ENCODE results near the gene MCM5.
"Not testable (repeated sequence)": the region's sequence is repeated elsewhere in the genome, so short reads cannot be mapped to it uniquely, and the experiment has no call there.

MCM5 gene

DNA sequence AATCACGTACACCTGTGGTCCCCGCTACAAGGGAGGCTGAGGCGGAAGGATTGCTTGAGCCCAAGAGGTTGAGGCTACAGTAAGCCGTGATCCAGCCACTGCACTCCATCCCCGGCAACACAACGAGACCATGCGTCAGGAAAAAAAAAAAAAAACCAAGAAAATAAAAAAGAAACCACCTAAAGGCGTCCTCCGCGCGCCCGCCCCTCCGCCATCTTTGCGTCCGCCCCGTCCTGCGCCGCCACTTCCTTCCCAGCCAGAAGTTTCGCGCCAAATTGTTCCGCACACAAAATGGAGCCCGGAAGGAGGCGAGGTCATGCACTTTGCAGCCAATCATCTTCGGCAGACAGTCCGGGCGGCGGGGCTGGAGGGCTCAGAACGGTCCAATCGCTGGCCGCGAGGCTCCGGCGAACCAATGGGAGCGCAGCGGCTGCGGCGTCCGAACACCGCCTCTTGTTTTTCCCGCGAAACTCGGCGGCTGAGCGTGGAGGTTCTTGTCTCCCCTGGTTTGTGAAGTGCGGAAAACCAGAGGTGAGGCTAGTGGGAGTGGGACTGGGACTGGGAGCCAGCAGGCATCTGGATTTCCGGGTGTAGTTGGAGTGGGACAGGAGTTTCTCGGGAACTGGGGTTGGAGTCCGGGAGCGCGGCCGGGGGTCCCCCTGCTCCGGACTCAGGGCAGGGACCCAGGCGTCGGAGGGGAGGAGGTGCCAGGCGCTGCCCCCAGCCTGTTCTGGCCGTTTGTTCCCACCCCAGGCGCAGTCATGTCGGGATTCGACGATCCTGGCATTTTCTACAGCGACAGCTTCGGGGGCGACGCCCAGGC, at the start of gene MCM5:
TSS of gene MCM5 (plus strand) at position 463 of the 823 bp plus-strand sequence. CDS start at position 762, 299 bp downstream.
- DNase-seq = peak; percentile 78

DNA sequence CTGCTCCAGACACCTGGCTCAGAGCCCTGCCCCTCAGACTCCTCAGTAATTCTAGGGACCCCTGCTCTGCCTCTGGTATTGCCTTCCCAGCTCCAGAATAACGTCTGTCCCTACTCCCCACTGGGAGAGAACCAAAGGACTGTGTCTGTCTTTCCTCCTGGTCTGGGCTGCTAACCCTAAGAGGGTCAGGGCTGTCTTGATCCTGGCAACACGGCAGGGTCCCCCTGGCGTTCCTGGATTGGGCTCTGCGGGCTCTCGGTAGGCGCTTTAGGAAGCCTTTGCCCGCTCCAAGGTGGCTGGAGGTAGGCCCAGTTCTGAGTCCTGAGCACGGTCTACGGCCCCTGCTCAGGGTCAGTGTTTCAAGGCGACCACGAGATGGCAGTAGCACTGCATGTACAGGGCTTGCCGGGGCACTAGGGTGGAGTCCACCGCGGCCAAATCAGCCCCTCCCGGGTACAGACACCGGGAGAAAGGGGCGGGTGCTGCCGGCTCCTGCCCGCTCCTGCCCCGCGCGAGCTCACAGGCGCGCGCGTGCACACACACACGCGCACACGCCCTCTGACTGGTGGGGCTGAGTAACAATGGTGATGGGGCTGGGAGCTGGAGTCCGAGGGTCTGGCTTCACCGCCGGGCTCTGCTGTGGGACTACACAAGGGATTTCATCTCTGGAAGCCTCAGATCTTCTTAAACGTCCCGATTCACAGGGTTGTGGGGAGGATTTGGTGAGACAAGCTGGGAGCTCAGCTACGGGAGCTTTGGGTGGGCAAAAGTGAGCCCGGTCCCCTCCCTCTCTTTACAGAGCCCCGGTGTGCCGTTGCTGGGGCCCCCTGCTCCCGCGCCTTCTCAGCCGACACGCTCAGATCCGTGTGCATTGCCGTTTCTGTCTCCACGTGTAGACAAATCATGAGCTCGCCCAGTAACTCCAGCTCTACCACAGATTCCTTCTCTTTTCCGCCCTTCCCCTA, 49.1 kb upstream of the MCM5 start:
- peak; percentile 58 for DNase-seq

DNA sequence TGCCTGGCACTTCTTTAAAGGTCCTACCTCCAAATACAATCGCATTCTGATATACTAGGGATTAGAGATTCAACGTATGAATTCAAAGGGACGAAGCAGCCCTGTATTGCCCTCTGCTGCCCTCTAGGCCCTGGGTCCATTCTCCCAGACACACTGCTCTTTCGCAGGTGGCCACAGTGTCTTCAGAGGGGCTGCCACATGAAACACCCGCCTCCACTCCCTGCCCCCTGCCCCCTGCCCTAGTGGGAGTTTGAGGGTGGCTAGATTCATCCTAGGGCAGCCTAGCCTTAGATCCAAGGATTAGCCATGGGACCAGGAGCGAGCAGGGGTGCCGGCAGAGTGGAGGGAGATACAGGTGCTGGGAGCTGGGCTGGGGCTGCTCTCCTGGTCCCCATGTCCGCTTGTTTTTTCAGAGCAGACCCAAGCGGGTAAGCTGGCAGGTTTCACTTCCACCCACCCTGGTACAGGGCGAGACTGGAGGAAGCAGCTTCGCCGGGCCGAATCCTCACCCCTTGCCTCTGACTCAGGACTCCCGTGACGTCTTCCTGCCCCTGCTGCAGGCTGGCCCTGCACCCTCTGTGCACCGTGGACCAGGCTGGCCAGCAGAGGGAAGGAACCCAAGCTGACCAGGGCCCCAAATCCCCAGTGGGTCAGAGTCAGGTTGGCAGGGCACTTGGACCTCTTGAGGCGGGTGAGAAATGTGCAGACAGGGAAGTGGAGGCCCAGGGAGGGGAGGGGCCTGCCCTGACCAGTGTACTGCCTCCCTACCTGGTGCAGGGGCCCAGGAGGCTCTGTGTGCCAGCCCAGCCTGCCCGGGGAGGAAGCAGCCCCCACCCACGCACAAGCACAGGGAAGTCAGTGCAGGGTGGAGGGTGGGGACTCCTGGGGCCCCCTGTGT, 47.5 kb upstream of the MCM5 start:
- no peak for DNase-seq

DNA sequence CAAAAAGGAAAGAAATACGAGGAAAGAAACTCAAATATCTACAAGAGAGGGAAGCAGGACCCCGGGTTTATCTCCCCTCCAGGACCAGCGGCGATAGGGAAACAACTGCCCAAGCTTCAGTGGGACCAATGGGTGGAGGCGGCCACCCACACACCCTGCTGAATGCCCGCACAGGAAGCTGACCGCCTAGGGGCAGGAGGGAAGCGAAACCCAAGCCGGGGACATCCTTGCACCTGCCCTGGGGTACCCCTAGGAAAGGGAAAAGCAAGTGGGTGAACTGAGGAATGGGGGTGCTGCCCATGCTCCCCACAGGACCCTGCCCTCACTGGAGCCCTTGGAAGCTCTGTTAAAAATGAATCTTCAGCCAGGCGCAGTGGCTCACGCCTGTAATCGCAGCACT, 46.6 kb upstream of the MCM5 start:
- DNase-seq = no peak

DNA sequence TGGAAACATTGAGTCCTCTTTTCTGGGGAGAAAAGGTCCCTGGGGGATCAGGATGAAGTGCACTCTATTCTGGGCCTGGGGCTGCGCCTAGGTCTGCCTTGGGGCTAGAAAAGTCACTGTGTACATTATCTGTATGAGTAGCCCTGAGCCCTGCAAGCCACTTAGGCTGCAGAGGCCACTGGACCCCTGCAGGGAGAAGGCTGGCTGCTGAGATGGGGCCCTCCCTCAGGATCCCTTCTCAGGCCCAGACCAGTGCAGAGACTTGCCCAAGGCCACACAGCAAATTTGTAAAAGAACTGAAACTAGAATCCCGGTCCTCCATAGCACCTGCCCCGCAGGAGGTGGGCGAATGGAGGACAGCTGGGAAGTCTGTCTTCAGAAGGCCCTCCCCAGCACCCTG, 45.9 kb upstream of the MCM5 start:
- no peak for DNase-seq

DNA sequence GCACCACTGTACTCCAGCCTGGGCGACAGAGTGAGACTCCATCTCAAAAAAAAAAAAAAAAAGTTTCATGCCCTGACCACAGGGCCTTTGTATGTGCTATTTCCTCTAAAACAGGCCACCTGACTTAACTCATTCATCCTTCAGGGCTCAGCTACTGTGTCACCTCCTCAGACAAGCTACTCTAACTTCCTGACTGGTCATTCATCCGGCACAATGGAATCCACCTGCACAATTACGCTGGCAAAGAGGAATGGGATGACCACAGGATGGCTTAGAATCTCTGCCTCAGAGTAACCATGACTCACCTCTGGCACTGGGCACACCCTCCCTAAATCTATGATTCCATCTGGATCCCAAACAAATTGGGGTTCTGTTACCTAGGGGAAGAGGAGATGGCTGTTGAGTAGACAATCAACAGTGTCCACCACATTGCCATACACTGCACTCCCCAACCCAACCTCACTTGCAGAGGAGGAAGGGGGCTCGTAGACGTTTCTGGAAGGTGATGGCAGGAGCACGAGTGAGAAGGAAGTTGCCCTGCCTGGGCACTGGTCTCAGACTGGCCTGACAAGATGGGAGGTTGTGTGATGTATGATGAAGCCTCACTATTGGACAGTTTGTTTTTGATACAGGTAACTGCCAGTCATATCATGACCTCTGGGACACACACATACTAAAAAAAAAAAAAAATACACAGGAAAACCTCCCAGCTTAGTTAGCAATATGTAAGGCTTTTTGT, 41.9 kb upstream of the MCM5 start:
- no peak for DNase-seq

DNA sequence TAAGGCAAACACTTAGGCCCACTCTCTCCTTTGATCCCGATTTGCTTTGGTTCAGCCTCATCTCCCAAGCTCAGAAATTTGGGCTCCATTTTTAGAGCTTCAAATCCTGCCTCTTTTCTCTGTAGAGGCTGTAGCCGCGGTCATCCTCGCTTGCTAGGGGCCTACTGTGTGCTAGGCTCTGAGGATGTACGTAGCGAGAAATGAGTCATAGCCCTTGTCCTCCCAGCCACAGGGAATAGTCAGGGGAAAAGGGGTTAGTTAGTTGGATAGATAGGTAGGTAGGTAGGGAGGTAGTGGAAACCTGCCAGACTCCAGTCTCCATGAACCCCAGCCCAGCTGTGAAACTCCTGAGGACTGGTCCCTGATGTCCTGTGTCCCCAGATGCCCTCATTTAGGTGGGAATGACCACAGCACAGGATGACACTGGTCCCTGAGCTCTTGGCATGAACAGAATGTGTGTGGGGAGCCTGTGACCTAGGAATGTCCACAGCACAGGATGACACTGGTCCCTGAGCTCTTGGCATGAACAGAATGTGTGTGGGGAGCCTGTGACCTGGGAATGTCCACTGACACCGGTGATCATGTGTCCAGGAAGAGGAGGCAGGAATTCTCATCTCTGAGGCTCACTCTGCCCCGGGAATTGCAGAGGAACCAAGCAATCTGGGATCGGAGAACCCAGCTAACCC, 40.4 kb upstream of the MCM5 start:
- no peak for DNase-seq

DNA sequence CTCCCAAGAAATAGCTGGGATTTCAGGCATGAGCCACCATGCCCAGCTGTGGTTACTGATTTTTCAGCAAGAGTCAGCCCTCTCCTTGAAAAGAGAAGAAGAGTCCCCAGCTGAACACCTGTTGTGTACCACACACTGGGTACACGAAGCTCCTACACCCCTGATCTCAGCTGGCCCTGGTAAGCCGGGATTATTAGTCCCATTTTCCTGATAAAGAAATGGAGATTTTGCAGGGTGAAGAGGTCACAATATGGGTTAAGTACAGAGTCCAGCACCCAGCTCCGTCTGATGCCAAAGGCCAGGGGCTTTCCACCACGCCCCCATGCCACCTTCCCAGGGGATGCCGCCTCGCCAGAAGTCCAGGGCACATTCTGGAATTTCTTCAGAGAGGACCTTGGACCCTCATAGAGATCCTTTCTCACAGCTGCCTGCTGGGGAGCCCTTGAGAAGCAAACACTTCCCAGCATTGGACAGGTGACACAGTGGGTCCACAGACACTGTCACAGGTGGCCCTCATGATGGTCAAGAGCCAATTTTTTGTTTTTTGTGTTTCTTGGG, 38.9 kb upstream of the MCM5 start:
- DNase-seq = no peak

DNA sequence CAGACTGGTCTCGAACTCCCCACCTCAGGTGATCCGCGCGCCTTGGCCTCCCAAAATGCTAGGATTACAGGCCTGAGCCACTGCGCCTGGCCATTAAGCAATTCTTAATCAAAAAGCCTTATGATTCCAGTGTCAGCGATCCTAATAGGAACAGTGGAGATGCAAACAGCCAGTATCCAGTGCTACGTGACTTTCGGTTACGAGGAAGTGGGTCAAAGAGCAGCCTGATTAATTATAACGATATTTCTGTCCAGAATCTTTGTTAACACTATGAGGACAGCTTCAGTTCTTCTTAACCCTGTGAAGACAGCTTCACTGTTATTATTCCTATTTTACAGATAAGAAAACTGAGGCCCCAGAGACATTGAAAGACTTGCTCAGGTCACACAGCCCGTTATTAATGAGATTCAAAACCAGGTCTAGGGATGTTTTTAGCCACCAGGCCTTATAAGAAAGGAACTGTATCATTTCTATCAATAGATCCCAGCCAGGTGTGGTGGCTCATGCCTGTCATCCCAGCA, 36.3 kb upstream of the MCM5 start:
- no peak for DNase-seq

DNA sequence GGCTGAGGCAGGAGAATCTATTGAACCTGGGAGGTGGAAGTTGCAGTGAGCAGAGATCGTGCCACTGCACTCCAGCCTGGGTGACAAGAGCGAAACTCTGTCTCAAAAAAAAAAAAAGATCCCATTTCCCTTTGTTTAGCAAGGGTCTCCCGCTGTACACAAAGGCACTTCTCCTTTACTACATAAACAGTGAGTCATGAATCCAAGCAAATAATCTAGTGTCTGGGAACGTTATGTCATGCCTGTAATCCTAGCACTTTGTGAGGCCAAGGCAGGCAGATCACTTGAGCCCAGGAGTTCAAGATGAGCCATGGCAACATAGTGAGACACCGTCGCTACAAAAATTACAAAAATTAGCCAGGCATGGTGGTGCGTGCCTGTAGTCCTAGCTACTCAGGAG, 35.7 kb upstream of the MCM5 start:
- DNase-seq = not testable (repeated sequence)

DNA sequence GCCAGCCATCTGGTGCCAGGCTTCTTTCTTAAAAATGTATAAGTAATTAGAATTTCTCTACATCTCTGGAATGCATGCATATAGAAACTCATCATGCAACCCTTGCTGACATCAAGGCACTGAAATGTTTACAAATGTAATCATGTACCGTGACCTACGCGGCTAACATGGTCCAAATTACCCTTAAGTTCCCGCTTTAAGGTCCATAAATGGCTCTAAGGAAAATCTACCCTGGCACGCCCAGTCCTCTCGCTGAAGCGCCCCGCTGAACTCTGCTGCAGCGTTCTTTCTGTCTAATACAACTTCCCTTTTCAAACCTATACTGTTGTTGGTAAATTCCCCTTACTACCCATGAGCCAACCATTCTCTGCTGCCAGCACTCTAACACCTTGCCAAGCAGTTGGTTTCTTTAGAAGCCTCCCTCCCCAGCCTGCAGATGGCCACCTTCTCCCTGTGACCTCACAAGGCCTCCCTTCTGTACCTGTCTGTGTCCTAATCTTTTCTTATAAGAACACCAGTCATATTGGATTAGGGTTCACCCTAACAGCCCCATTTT, 32.5 kb upstream of the MCM5 start:
- no peak for DNase-seq

DNA sequence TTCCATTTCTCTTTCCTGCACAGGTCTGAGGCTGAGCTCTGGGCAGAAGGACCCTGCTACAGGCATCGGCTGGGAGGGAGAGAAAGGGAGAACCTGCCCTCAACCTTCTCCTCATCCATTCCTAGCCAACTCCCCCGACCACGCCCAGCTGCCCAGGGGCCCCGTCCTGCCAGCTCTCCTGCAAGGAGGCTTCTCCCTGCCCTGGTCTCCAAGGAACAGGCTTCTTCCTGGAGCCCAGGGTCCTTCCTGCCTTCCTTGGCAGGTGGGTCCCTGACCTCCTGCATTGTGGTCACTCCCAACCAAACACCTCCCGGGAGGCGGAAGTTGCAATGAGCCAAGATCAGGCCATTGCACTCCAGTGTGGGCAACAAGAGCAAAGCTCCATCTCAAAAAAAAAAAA, 31.6 kb upstream of the MCM5 start:
- no peak for DNase-seq

DNA sequence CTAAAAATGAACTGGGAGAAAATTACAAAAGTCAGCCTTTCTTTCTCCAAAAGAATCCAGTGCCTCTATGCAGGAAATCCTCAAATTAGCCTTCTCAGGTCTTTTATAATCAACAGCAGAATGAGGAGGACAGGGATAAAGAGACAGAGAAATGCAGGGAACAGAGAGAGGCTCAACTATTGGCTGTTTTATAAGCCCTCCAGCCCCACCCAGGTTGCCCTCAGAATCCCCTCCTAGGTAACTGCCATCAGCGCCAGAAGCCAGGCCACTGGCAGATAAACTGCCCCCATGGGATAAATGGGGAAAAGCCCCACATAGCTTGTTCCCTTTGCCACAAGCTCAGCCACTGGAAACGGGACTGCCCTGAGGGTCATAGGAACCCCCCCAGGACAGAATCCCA, 29.9 kb upstream of the MCM5 start:
- no peak for DNase-seq

DNA sequence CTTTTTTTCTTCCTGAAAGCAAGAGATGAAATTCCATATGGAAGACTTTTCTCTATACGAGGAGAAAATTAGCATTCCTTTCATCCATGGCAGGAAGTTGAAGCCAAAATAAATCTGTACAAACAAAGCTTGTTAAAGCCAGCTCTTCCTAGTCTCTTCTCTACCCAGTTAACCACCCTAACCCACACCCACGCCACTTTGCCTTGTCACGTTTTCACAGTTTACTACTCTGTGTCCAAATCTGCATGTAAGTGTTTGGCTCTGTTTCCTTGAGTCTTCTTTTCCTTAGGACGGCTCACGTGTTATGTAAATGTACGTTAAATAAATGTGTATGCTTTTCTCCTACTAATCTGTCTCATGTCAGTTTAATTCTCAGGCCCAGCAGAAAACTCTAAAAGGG, 26.2 kb upstream of the MCM5 start:
- no peak for DNase-seq

DNA sequence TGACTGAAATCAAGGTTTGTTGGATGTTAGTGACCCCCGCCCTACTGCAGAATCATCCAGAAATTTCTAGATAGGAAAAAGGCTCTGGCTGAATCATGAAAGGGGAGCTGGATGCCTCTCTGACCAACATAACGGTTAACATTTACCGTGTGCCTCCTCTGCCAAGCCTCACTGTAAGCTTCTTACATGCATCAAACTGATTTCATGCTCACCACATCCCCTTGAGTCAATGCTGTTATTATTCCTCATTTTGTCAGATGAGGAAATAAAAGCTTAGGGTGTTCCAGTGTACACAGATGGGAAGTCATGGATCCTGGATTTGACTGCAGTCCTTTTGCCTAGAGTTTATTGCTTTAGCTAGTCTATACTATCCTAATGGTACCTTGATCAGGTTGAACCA, 24.9 kb upstream of the MCM5 start:
- no peak for DNase-seq

DNA sequence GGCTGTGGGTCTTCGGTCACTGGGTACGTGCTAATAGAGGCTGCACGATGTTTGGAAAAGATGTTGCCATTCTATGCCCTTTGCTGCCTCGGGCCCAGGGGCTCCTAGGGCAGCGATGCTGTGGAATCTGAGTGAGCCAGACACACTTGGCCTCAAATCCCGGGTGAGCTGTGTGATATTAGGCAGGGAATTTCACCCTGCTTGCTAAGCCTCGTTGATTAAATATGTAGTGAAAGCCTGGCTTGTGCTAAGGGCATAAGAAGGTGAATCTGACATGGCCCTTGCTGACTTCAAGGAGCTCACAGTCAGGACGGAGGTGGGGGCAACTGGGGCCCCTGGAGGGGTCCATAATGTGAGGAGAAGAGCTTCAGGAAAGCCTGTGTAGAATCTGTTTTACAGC, 24.4 kb upstream of the MCM5 start:
- DNase-seq = no peak

DNA sequence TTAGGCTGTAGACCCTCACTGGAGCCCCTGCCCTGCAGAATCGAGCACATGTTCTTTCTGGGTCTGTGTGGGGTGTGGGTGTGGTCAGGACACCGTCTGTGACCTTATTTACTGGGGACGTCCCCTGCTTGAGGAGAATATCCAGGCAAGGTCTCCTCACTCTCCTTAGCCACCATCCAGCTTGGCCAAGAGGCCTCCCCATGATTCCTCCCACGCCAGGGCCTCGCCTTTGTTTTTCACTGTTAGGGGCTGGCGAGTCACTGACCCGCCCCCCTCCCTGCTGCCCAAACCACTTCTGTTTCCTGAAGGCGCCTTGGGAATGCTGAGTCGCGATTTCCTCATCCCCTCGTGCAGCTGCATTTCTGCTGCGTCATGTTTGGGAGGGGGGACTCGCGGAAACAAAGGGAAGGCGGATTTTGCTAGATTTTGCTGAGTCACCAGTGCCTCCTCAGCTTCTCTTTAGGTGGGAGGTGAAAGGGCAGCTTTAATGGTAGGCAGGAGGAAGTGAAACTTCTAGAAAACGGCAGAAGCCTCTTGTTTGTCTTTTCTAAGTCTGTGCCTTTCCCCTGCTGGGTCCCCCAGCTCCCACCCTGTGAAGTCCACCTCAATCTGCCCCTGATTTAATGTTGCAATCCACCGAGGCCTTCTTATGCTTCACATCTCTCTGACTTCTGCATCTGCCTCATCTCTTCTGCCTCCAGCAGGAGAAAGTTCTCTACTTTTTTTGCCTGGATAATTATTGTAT, 23.0 kb upstream of the MCM5 start:
- peak; percentile 27 for DNase-seq

DNA sequence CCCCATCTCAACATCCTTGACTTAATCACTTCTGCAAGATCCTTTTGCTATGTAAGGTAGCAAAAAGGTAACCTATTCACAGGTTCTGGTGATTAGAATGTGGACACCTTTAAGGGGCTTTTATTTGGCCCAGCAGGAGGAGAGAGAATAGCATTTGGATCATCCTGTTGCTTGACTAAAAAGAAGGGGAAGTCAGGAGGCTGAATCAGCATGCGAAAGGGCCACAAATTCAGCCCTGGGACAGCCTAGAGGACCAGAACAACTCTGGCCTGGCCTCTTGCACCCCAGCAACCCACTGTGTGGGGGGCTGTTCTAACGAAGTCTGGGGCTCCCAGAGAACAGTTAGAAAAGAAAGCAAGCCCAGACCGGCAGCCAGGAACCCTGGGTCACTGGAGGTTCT, 22.2 kb upstream of the MCM5 start:
- no peak for DNase-seq

DNA sequence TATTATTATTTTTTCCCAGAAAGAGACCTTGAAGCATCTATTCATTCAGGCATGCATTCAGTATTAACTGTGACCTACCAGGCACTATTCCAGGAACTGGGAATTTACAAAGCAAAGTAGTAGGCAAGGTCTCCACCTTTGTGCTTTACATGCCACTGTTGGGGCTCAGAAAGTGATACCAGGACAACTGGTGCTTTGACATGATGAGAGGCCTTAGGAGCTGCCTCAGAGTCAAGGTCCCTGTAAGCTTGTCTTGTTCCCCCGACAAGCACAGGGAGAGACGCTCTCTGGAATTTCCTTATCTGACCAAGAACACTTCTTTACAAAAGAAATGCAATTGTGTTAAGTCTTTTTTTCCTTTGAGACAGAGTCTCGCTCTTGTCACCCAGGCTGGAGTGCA, 21.3 kb upstream of the MCM5 start:
- no peak for DNase-seq

Measured in NCI-H748 treated with DMSO at 0.1 percent for 48 hours (cell line).